Measurements from ENCODE around the gene ZNF705A. TPM values are rescaled to one million over a fixed set of nuclear protein-coding genes. Genes with fewer than 3 reads are reported as not detected.
"Not testable (repeated sequence)": the region's sequence is repeated elsewhere in the genome, so short reads cannot be mapped to it uniquely, and the experiment has no call there.

Gene ZNF705A
- total RNA-seq, 3 donors from 2014 or later, result not detected

DNA sequence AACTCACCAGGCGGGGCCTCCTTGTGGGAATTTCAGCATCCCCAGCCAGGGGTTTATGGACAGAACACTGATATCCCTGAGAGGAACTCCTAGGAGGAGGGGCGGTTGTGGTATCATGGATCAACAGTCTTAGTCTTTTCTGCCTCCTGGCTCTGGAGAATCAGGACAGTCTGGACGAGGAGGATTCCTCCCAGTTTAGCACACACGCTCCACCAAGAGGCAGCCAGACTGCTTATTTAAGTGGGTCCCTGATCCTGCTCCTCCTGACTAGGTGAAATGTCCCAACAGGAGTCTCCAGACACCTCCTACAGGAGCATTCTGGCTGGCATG is 10.4 kb upstream of the ZNF705A start:
- no peak for DNase-seq (ENCODE audit: low spot score in 2 of 2)
- H3K4me3 ChIP-seq, result peak overlapping the region in 2 of 3 donors; percentile 26 to 54
- H3K4me1 ChIP-seq, result no peaks in the 10 kb centered on the region
- intact Hi-C loops (cut with DNase I; ENCODE audit: low total_unique reads), result loop anchor here (10.0 kb wide), 1 partner anchor 1268 kb away; no protein-coding TSS in a partner anchor
- peaks cover 0 to 4% of the 10 kb centered on the region in 2 donors for H3K9me3 ChIP-seq
- H3K27ac ChIP-seq, result peak overlapping the region in 1 of 2 donors; percentile 54
- no peaks in the 10 kb centered on the region for H3K36me3 ChIP-seq
- TF ChIP-seq POLR2A (IDR thresholded peaks at IDR 0.05), result no peak
- no peak for TF ChIP-seq POLR2AphosphoS5 (IDR thresholded peaks at IDR 0.05)
- TF ChIP-seq, protein P1, sequence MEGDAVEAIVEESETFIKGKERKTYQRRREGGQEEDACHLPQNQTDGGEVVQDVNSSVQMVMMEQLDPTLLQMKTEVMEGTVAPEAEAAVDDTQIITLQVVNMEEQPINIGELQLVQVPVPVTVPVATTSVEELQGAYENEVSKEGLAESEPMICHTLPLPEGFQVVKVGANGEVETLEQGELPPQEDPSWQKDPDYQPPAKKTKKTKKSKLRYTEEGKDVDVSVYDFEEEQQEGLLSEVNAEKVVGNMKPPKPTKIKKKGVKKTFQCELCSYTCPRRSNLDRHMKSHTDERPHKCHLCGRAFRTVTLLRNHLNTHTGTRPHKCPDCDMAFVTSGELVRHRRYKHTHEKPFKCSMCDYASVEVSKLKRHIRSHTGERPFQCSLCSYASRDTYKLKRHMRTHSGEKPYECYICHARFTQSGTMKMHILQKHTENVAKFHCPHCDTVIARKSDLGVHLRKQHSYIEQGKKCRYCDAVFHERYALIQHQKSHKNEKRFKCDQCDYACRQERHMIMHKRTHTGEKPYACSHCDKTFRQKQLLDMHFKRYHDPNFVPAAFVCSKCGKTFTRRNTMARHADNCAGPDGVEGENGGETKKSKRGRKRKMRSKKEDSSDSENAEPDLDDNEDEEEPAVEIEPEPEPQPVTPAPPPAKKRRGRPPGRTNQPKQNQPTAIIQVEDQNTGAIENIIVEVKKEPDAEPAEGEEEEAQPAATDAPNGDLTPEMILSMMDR (IDR thresholded peaks at IDR 0.05), result no peak
- H3K27me3 ChIP-seq, result no peaks in the 10 kb centered on the region

GRCh38 chr12:8154526-8154925 is 2.3 kb upstream of the ZNF705A start:
- intact Hi-C loops (cut with DNase I; ENCODE audit: low total_unique reads), result no loop called here

DNA sequence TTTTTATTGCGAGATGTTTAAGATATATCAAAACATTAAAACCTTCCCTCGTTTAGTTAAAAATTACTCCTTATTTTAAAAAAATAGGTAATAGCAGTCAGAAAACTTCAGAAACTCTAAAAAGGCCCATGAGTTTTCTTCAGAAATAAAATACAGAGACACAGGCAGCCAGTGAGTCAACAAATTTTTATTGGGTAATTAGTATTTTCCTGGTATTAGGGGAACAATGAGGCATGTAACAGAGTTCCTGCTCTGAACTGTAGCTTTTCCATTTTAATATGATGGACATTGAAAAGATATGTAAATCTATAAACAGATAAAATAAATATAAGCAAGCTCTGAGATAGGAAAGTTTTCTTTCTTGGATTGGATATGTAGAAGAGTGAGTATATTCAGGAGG is 399 bp upstream of the ZNF705A start:
- DNase-seq (ENCODE audit: low spot score in 2 of 2), result no peak
- TF ChIP-seq POLR2AphosphoS5 (IDR thresholded peaks at IDR 0.05), result no peak
- TF ChIP-seq, protein P1 (IDR thresholded peaks at IDR 0.05), result no peak
- TF ChIP-seq POLR2A (IDR thresholded peaks at IDR 0.05), result no peak
- Histone ChIP-seq H3K27ac (no peak overlapping the region), H3K4me1 (no peaks in the 10 kb centered on the region), H3K9me3 (no peaks in the 10 kb centered on the region), H3K27me3 (no peaks in the 10 kb centered on the region), H3K4me3 (no peak overlapping the region), H3K36me3 (no peaks in the 10 kb centered on the region)
- intact Hi-C loops (cut with DNase I; ENCODE audit: low total_unique reads), result no loop called here

More at GRCh38 chr12:8154526-8154925, 2.3 kb upstream of the ZNF705A start:
- Histone ChIP-seq H3K4me3 (no peak overlapping the region), H3K27me3 (no peaks in the 10 kb centered on the region), H3K36me3 (no peaks in the 10 kb centered on the region), H3K4me1 (no peaks in the 10 kb centered on the region), H3K27ac (no peak overlapping the region), H3K9me3 (no peaks in the 10 kb centered on the region)
- DNase-seq (ENCODE audit: low spot score in 2 of 2), result no peak
- TF ChIP-seq POLR2A (IDR thresholded peaks at IDR 0.05) (no peak), POLR2AphosphoS5 (IDR thresholded peaks at IDR 0.05) (no peak)
- TF ChIP-seq, protein P1 (IDR thresholded peaks at IDR 0.05), result no peak

DNA sequence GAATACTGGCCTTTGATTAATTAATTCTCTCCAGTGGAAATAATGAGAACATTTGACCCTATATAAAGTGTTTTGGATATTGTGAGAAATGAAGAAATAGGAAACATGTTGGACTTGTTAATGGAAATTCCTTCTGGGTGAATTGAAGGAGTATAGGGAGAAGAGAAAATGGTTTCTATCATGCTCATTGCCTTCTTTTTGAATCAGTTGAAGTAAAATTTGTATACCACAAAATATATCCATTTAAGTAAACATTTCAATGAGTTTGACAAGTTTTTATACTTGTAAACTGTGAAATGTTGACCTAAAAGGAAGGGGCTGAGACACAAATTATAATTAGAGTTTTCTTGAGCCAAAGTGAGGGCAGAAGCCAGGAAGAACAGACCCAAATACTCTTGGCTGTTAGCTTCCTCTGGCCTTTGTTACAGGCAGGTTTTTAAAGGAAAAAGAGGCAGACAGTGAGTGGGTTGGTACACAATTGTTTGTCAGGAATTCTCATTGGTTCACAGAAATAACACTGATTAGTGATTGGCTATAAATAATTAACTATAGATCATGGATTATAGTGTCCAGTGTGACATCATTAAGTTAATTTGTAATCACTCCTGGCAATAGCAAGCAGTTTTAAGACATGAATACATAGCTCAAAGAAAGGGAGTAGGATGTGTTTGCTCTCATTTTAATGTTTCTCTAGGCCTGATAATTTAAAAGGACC is 826 bp downstream of the ZNF705A start:
- TF ChIP-seq, protein P1 (IDR thresholded peaks at IDR 0.05), result no peak
- TF ChIP-seq POLR2AphosphoS5 (IDR thresholded peaks at IDR 0.05), result no peak
- no peak for TF ChIP-seq POLR2A (IDR thresholded peaks at IDR 0.05)
- intact Hi-C loops (cut with DNase I; ENCODE audit: low total_unique reads), result no loop called here

GRCh38 chr12:8172911-8173310 is 16.1 kb downstream of the ZNF705A start:
- DNase-seq (ENCODE audit: low spot score in 2 of 2); H3K4me3 ChIP-seq; H3K27ac ChIP-seq; intact Hi-C loops (cut with DNase I; ENCODE audit: low total_unique reads); H3K4me1 ChIP-seq; H3K27me3 ChIP-seq; H3K9me3 ChIP-seq; H3K36me3 ChIP-seq: not testable (repeated sequence)

More for the DNA sequence above, 826 bp downstream of the ZNF705A start:
- H3K27me3 ChIP-seq, result no peaks in the 10 kb centered on the region
- DNase-seq (ENCODE audit: low spot score in 2 of 2), result no peak
- no peak overlapping the region for H3K27ac ChIP-seq
- H3K9me3 ChIP-seq, result no peaks in the 10 kb centered on the region
- H3K36me3 ChIP-seq, result no peaks in the 10 kb centered on the region
- no peak overlapping the region for H3K4me3 ChIP-seq
- H3K4me1 ChIP-seq, result no peaks in the 10 kb centered on the region
